GM12872 (cell line): Measurements from ENCODE around the gene PTPN4.

Experiments
- TF ChIP-seq, protein P1 (sequence below): IDR thresholded peaks from 3 replicates; pipeline ENCODE4 v1.5.1; 2011; ENCODE audit warnings: low read depth, mild to moderate bottlenecking, low read length, moderate library complexity; ENCODE audit not compliant: insufficient read depth

The PTPN4 gene

DNA sequence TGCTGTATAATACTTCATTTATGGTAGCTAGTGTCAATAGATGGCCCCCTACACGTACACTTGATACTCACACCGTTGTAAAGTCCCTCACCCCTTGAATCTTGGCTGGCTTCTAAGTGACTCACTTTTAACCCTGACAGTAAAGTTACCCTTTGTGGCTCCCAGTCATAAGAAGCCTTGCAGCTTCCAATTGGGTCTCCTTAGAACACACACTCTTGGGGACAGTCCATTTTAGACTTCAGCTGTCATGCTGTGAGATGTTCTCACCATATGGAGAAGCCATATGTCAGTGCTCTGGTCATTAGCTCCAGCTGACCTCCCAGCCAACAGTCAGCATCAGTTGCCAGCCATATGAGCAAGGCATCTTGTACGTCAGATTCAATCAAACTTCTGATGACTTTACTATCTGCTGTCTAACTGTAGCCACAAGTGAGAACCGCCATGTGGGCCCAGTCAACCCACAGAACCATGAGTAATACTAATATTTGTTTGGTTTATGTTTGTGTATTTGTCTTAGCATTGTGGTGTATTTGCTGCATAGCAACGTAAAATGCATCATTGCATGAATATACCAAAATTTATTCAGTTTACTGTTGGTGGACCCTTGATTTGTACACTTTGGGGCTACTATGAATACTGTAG lies 68.3 kb downstream of the PTPN4 start:
- TF ChIP-seq, protein P1, sequence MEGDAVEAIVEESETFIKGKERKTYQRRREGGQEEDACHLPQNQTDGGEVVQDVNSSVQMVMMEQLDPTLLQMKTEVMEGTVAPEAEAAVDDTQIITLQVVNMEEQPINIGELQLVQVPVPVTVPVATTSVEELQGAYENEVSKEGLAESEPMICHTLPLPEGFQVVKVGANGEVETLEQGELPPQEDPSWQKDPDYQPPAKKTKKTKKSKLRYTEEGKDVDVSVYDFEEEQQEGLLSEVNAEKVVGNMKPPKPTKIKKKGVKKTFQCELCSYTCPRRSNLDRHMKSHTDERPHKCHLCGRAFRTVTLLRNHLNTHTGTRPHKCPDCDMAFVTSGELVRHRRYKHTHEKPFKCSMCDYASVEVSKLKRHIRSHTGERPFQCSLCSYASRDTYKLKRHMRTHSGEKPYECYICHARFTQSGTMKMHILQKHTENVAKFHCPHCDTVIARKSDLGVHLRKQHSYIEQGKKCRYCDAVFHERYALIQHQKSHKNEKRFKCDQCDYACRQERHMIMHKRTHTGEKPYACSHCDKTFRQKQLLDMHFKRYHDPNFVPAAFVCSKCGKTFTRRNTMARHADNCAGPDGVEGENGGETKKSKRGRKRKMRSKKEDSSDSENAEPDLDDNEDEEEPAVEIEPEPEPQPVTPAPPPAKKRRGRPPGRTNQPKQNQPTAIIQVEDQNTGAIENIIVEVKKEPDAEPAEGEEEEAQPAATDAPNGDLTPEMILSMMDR, result no peak

- TF ChIP-seq, protein P1, result no peak
Observed at GRCh38 chr2:119836455-119837142, 76.9 kb downstream of the PTPN4 start.

GRCh38 chr2:119837350-119837749 lies 77.6 kb downstream of the PTPN4 start:
- TF ChIP-seq, protein P1, result no peak

DNA sequence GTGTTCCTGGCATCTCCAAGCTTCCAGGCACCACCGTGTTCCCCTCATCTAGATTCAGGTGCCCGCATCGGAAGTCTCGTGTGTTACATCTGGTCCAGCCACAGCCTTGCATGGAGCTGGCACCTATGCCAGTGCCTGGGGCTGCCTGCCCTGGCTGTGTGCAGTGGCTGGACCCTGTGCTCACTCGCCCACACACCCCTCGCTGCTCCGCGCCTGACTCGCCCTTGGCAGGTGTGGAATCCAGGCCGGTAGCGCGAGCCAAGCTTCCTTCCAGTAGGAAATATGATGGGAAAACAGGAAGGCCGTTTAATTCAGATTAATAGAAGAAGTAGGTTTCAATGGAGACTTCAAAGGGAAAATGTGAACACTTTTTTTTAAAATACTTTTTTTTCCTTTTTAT lies 78.0 kb downstream of the PTPN4 start:
- TF ChIP-seq, protein P1, result no peak

DNA sequence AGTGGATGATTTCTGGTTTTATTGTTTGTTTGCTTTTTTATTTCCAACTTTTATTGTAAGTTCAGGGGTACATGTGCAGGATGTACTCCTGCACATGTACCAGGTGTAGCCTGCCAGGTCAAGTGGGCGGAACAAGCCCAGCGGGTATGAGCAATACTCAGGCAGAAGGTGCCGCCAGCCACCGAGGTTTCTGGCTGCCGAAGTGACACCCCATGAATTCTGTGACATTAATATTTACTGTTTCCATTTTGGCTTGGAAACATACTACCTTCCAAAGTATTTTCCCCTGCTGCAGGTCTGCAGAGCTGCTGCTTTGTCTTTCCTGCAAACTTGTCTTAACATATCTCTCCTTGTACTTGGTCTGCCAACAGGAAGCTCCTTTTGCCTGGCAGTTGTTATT lies 78.5 kb downstream of the PTPN4 start:
- TF ChIP-seq, protein P1, result no peak

DNA sequence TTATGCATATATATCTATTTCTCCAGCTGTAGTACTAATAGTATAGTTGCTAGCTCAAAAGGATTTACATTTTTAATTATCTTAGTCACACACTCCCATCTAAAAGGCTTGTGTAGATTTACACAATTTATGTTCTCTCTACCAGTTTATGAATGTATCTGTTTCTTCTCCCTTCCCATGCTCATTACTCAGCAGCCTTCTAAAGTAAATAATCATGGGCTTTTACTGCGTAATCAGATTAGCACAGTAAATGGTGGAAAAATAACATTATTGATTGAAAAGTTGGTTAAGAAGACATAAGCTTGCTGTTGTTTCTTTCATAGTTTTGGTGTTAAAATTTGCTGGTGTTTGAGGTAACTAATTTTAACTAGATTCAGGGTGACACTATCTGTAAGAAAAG lies 81.8 kb downstream of the PTPN4 start:
- TF ChIP-seq, protein P1, result no peak

DNA sequence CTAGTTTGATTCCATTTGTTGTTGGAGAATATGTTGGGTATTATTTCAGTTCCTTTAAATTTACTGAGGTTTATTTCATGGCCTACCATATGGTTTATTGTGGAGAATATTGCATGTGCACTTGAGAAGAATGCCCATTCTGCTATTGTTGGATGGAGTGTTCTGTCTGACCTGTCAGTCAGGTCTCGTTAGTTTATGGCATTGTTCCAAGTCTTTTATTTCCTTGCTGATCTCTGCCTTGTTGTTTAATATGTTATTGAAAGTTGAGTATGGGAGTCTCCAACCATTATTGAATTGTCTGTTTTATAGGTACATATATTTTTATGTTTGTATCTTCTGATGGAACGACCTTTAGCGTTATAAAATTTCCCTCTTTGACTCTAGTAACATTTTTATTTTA lies 86.3 kb downstream of the PTPN4 start:
- TF ChIP-seq, protein P1, result no peak
